GM12878 (cell line): ENCODE data around the gene KIAA1217. TPM values are rescaled to one million over a fixed set of nuclear protein-coding genes. Genes with fewer than 3 reads are reported as not detected.

Source experiments
- ATAC-seq: fragments of 200-7000 bp; cut with Tn5 transposase; 3 replicates; pipeline ENCODE4 v1.9.1; 2020; ENCODE audit warnings: mild to moderate bottlenecking, moderate library complexity
- BruUV-seq: library from RNA; stranded (reverse); fragments of 400-500 nt; replicated peaks from 2 replicates; lab custom pipeline; 2021; lab: Mats Ljungman, UMichigan
- CTCF ChIA-PET: fragments of 300-600 bp; sonication (Branson Sonifier 250); formaldehyde crosslinking; extraction: SDS; loops from one replicate; lab custom pipeline; 2021; ENCODE audit warnings: inconsistent platforms; lab: Yijun Ruan, JAX
- POLR2A ChIA-PET: fragments of 350-600 bp; formaldehyde crosslinking; extraction: SDS; loops from one replicate; lab custom pipeline; 2021; ENCODE audit warnings: inconsistent platforms; lab: Charles Lee
- RAD21 ChIA-PET: fragments of 300-600 bp; sonication (Branson Sonifier 250); formaldehyde crosslinking; loops from one replicate; lab custom pipeline; 2023; ENCODE audit warnings: antibody characterized with exemption; ENCODE audit not compliant: unreplicated experiment; lab: Charles Lee
- SMC1A ChIA-PET: fragments of 300-600 bp; sonication (Branson Sonifier 250); formaldehyde crosslinking; loops from one replicate; lab custom pipeline; 2023; ENCODE audit not compliant: unreplicated experiment, uncharacterized antibody; lab: Charles Lee
- DNase-seq: peaks from one replicate; pipeline ENCODE4 v3.0.0-alpha.2; 2011; ENCODE audit warnings: low read depth, low spot score
- FAIRE-seq: peaks from 3 replicates; lab custom pipeline; 2011; peaks lifted over from hg19 to GRCh38; lab: Jason Lieb, UNC
- H2AFZ ChIP-seq: 2 replicates; pipeline ENCODE4 v1.6.0; 2011; ENCODE audit warnings: low read depth, low read length, control low read depth; ENCODE audit not compliant: control insufficient read depth
- H3K27ac ChIP-seq: 2 replicates; pipeline ENCODE4 v1.5.1; 2011; ENCODE audit warnings: control low read depth; ENCODE audit not compliant: control insufficient read depth, insufficient read depth
- H3K27me3 ChIP-seq, 2 experiments: replicated peaks in 1 of 2; 2 replicates each; pipeline versions ENCODE4 v1.6.0 to v1.6.1; 2011; ENCODE audit warnings: low read length in 1 of 2; ENCODE audit not compliant: control insufficient read depth in 2 of 2, insufficient read depth in 2 of 2
- H3K36me3 ChIP-seq, 2 experiments: 2 replicates each; pipeline ENCODE4 v1.5.1; 2011; ENCODE audit warnings: low read length in 1 of 2; ENCODE audit not compliant: control insufficient read depth in 2 of 2, insufficient read depth in 2 of 2
- H3K4me1 ChIP-seq: 2 replicates; pipeline ENCODE4 v1.6.1; 2011; ENCODE audit warnings: mild to moderate bottlenecking, low read length, moderate library complexity, mixed read lengths; ENCODE audit not compliant: control insufficient read depth, insufficient read depth
- H3K4me2 ChIP-seq: 2 replicates; pipeline ENCODE4 v1.6.0; 2011; ENCODE audit warnings: control low read depth; ENCODE audit not compliant: control insufficient read depth, insufficient read depth
- H3K4me3 ChIP-seq: fragments of 200-600 bp; sonication (generic); 2 replicates; pipeline ENCODE4 v1.5.1; 2016
- H3K79me2 ChIP-seq: 2 replicates; pipeline ENCODE4 v1.6.0; 2011; ENCODE audit warnings: low read length; ENCODE audit not compliant: control insufficient read depth, insufficient read depth
- H3K9ac ChIP-seq: 2 replicates; pipeline ENCODE4 v1.8.0; 2011; ENCODE audit warnings: low read length, control low read depth, mixed read lengths; ENCODE audit not compliant: control insufficient read depth, insufficient read depth
- H3K9me3 ChIP-seq: replicated peaks from 3 replicates; pipeline ENCODE4 v1.5.1; 2011; ENCODE audit warnings: mild to moderate bottlenecking, low read length; ENCODE audit not compliant: control insufficient read depth, insufficient read depth
- H4K20me1 ChIP-seq: 2 replicates; pipeline ENCODE4 v1.6.0; 2011; ENCODE audit not compliant: control insufficient read depth, insufficient read depth
- ATF3 ChIP-seq: IDR thresholded peaks from 2 replicates; pipeline ENCODE4 v1.6.1; 2011; ENCODE audit warnings: low read depth, mild to moderate bottlenecking, low read length, moderate library complexity, borderline replicate concordance; ENCODE audit errors: extremely low read depth
- CBFB ChIP-seq: IDR thresholded peaks from 2 replicates; pipeline ENCODE4 v1.6.1; 2016; ENCODE audit warnings: antibody characterized with exemption, low read depth
- ELK1 ChIP-seq: IDR thresholded peaks from 2 replicates; pipeline ENCODE4 v1.6.1; 2012; ENCODE audit warnings: low read depth, low read length, improper control_type of control experiment
- EZH2 ChIP-seq: IDR thresholded peaks from 2 replicates; pipeline ENCODE4 v1.6.1; 2012; ENCODE audit warnings: low read depth, mild to moderate bottlenecking, control low read depth, inconsistent platforms, low read length, borderline replicate concordance; ENCODE audit not compliant: control insufficient read depth
- IKZF2 ChIP-seq, 2 experiments: fragments of 450-650 bp; IDR thresholded peaks; 2 replicates each; pipeline ENCODE4 v1.6.1; 2017; ENCODE audit warnings: mild to moderate bottlenecking in 2 of 2, moderate library complexity in 2 of 2
- MTA2 ChIP-seq: fragments of 450-650 bp; IDR thresholded peaks from 2 replicates; pipeline ENCODE4 v1.6.1; 2016; ENCODE audit warnings: low read depth, mild to moderate bottlenecking, moderate library complexity
- MXI1 ChIP-seq: fragments of 150-350 bp; IDR thresholded peaks from 2 replicates; pipeline ENCODE4 v1.6.1; 2011; ENCODE audit warnings: low read depth, mild to moderate bottlenecking, inconsistent platforms, low read length, improper control_type of control experiment
- NFYA ChIP-seq: IDR thresholded peaks from 2 replicates; pipeline ENCODE4 v1.6.1; 2011; ENCODE audit warnings: low read depth, mild to moderate bottlenecking, low read length, improper control_type of control experiment, borderline replicate concordance
- PML ChIP-seq: IDR thresholded peaks from 2 replicates; pipeline ENCODE4 v1.6.1; 2012; ENCODE audit warnings: low read length, inconsistent platforms
- RBBP5 ChIP-seq: fragments of 200-600 bp; sonication (generic); conservative IDR thresholded peaks from 2 replicates; pipeline ENCODE4 v1.6.1; 2016
- SRF ChIP-seq, 2 experiments: IDR thresholded peaks; 2 replicates each; pipeline ENCODE4 v1.6.1; 2011; ENCODE audit warnings: low read depth in 2 of 2, low read length in 2 of 2, mild to moderate bottlenecking in 1 of 2, moderate library complexity in 1 of 2
- ZNF24 ChIP-seq: fragments of 450-650 bp; IDR thresholded peaks from 2 replicates; pipeline ENCODE4 v1.6.1; 2017; ENCODE audit warnings: antibody characterized with exemption, mild to moderate bottlenecking
- WGBS: methylation state at CpG from one replicate; pipeline ENCODE4 v1.1.6; 2016; ENCODE audit warnings: low lambda C conversion rate; ENCODE audit not compliant: insufficient replicate concordance, insufficient coverage; ENCODE audit errors: missing lambda C conversion rate; 5-methylcytosine and 5-hydroxymethylcytosine counted together
- in situ Hi-C: fragments of 300-500 bp; cut with MboI; formaldehyde crosslinking; loops from 9 replicates; pipeline ENCODE4 v1.14.3; 2018; ENCODE audit warnings: mixed read lengths
- intact Hi-C: fragments of 100-400 bp; cut with micrococcal nuclease; formaldehyde crosslinking; loops from one replicate; pipeline ENCODE4 v1.14.2; 2022; ENCODE audit not compliant: unreplicated experiment
- polyA plus RNA-seq, 11 experiments: library from polyadenylated mRNA; depleted of rRNA in 4 of 11; unstranded in 6 of 11; stranded (reverse) in 5 of 11; fragments of >200 nt; fragmentation: Nextera tagmentation in 4 of 11; fragmentation: Illumina TruSeq in 1 of 11; extraction: Ambion mirVana in 4 of 11; extraction: Trizol in 1 of 11; gene quantifications; 1 replicate in 1 of 11; 2 replicates in 10 of 11; pipeline versions ENCODE4 v1.2.1 to v1.2.3, GENCODE V29; 2011 to 2016; ENCODE audit warnings: inconsistent platforms in 2 of 11, missing spikeins in 2 of 11, low read depth in 1 of 11
- total RNA-seq, 4 experiments: library from RNA; depleted of rRNA in 3 of 4; stranded (reverse); fragments of >200 nt in 3 of 4; fragmentation: Illumina TruSeq in 1 of 4; extraction: Trizol in 1 of 4; gene quantifications; 2 replicates each; pipeline versions ENCODE4 v1.2.1 to v1.2.3, GENCODE V29; 2013 to 2021
- TF ChIP-seq, protein P1 (sequence below): IDR thresholded peaks from 2 replicates; pipeline ENCODE4 v1.6.1; 2012; ENCODE audit warnings: mild to moderate bottlenecking, low read depth, low read length

KIAA1217 gene
- total and polyA plus RNA-seq, 10 of the 15 experiments (the other 5 are each of a cell fraction or from before 2014, with no cell fraction given) = 0.57 to 3.8 (median 2.1) TPM

DNA sequence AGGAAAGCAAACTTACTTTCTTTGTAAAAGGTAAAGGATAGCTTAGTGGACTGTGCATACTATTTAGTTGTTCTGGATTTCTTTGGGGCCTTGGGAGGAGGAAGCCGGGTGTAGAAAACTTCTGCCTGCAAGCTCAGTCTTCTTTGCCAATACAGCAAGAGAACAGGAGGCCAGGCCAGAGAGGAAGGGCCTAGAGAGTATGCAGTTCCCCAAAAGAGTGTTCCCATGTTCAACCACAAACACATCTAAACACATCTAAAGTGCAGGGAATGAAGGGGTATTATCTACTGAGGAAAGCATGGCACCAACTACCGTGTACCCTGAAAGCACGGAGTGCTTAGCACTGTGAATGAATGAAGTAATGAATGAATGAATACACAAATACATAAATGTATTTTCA, 11.0 kb downstream of the KIAA1217 start:
- in situ Hi-C loops = no loop called here
- Histone ChIP-seq H3K4me2 (no peak overlapping the region), H3K79me2 (no peaks in the 10 kb centered on the region), H3K9me3 (no peaks in the 10 kb centered on the region), H3K27ac (no peak overlapping the region), H4K20me1 (no peaks in the 10 kb centered on the region), H2AFZ (no peak overlapping the region), H3K36me3 (no peaks in the 10 kb centered on the region), H3K4me1 (no peaks in the 10 kb centered on the region), H3K27me3 (no peaks in the 10 kb centered on the region), H3K4me3 (no peak overlapping the region), H3K9ac (no peak overlapping the region)
- ChIA-PET POLR2A (interaction anchor here (0.7 kb wide), 1 partner anchor 19 kb away, joined by 7 read pairs; no protein-coding TSS in a partner anchor), SMC1A (interaction anchor here (0.6 to 1.3 kb wide), 3 partner anchors 10 to 130 kb away, joined by 3 read pairs; no protein-coding TSS in a partner anchor), RAD21 (interaction anchor here (1.0 kb wide), 1 partner anchor 72 kb away, joined by 3 read pairs; no protein-coding TSS in a partner anchor), CTCF (interaction anchor here (0.7 to 1.1 kb wide), 2 partner anchors 9 to 299 kb away, joined by 3 to 4 read pairs; no protein-coding TSS in a partner anchor)
- peak; percentile 54; the same call in 1 of the 2 replicates for TF ChIP-seq ZNF24
- no peak for TF ChIP-seq PML
- no peak for FAIRE-seq
- BruUV-seq = TSS peak; percentile 48
- intact Hi-C loops = no loop called here
- DNase-seq = no peak
- no peak for ATAC-seq
- 57% methylated on average over 3 of the region's 3 CpGs for WGBS

- Histone ChIP-seq H3K4me2 (no peak overlapping the region), H4K20me1 (no peaks in the 10 kb centered on the region), H3K27ac (no peak overlapping the region), H2AFZ (no peak overlapping the region), H3K9me3 (no peaks in the 10 kb centered on the region), H3K27me3 (no peaks in the 10 kb centered on the region), H3K36me3 (no peaks in the 10 kb centered on the region), H3K9ac (no peak overlapping the region), H3K79me2 (no peaks in the 10 kb centered on the region), H3K4me1 (no peaks in the 10 kb centered on the region), H3K4me3 (no peak overlapping the region)
- WGBS = 0% methylated on average over 1 of the region's 1 CpG
- FAIRE-seq (no peak), ATAC-seq (no peak), DNase-seq (no peak)
- SMC1A ChIA-PET = no interaction called here
- BruUV-seq = no TSS peak
- RAD21 ChIA-PET = no interaction called here
- in situ Hi-C loops (no loop called here), intact Hi-C loops (no loop called here)
- POLR2A ChIA-PET = interaction anchor here (1.5 kb wide), 1 partner anchor 12 kb away, joined by 4 read pairs; no protein-coding TSS in a partner anchor
- CTCF ChIA-PET = no interaction called here
- TF ChIP-seq NFYA (no peak), RBBP5 (no peak), CBFB (no peak), MXI1 (no peak), ATF3 (no peak), EZH2 (no peak), SRF (IDR thresholded peaks at IDR 0.05; ENCODE audit: low read depth in 2 of 2, low read length in 2 of 2) (no peak), IKZF2 (IDR thresholded peaks at IDR 0.05) (no peak), MTA2 (no peak), ELK1 (no peak)
- TF ChIP-seq, protein P1, sequence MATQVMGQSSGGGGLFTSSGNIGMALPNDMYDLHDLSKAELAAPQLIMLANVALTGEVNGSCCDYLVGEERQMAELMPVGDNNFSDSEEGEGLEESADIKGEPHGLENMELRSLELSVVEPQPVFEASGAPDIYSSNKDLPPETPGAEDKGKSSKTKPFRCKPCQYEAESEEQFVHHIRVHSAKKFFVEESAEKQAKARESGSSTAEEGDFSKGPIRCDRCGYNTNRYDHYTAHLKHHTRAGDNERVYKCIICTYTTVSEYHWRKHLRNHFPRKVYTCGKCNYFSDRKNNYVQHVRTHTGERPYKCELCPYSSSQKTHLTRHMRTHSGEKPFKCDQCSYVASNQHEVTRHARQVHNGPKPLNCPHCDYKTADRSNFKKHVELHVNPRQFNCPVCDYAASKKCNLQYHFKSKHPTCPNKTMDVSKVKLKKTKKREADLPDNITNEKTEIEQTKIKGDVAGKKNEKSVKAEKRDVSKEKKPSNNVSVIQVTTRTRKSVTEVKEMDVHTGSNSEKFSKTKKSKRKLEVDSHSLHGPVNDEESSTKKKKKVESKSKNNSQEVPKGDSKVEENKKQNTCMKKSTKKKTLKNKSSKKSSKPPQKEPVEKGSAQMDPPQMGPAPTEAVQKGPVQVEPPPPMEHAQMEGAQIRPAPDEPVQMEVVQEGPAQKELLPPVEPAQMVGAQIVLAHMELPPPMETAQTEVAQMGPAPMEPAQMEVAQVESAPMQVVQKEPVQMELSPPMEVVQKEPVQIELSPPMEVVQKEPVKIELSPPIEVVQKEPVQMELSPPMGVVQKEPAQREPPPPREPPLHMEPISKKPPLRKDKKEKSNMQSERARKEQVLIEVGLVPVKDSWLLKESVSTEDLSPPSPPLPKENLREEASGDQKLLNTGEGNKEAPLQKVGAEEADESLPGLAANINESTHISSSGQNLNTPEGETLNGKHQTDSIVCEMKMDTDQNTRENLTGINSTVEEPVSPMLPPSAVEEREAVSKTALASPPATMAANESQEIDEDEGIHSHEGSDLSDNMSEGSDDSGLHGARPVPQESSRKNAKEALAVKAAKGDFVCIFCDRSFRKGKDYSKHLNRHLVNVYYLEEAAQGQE = no peak
Observed at GRCh38 chr10:24223341-24223740, 14.4 kb downstream of the KIAA1217 start.
